SK-N-SH treated with all-trans-retinoic acid at 6 μM for 48 hours (cell line): ENCODE results near the gene HLCS.

ENCODE experiments used
- CSDC2 ChIP-seq: fragments of 250-450 bp; sonication (Bioruptor Pico); IDR thresholded peaks from 2 replicates; pipeline ENCODE4 v1.5.0; 2020; ENCODE audit warnings: mild to moderate bottlenecking, moderate library complexity
- ZC3H10 ChIP-seq: fragments of 250-450 bp; sonication (Bioruptor Pico); IDR thresholded peaks from 2 replicates; pipeline ENCODE4 v1.5.1; 2021; ENCODE audit warnings: mild to moderate bottlenecking, moderate library complexity

- TF ChIP-seq CSDC2 (CRISPR knock-in tag) = no peak
- no peak for TF ChIP-seq ZC3H10 (CRISPR knock-in tag)
Measured at GRCh38 chr21:36851121-36851520, 115.3 kb downstream of the HLCS start.
